Tongue (tissue), 2 donors: ENCODE measurements around the gene MEGF6. TPM values are rescaled to one million over a fixed set of nuclear protein-coding genes. Genes with fewer than 3 reads are reported as not detected.
A peak's percentile ranks its signal among the peaks of the same experiment; 100 is the strongest.
"Not testable (repeated sequence)": the region's sequence is repeated elsewhere in the genome, so short reads cannot be mapped to it uniquely, and the experiment has no call there.

ENCODE experiments used
- DNase-seq: peaks from one replicate; pipeline ENCODE4 v3.0.0-alpha.2; 2015
- total RNA-seq: library from RNA; depleted of rRNA; stranded (reverse); fragments of >200 nt; gene quantifications from one replicate; pipeline ENCODE4 v1.2.3, GENCODE V29; 2014

The MEGF6 gene
- total RNA-seq, 1 donor from 2014 or later, result 33.6 TPM

GRCh38 chr1:3590951-3591865 is 20.1 kb downstream of the MEGF6 start:
- no peak for DNase-seq

- DNase-seq, result no peak
Measured at GRCh38 chr1:3590139-3590763, 21.1 kb downstream of the MEGF6 start.

- DNase-seq, result no peak
Measured at GRCh38 chr1:3588395-3588794, 22.9 kb downstream of the MEGF6 start.

GRCh38 chr1:3586986-3587759 is 24.1 kb downstream of the MEGF6 start:
- peak; percentile 40 for DNase-seq

GRCh38 chr1:3585940-3586568 is 25.3 kb downstream of the MEGF6 start:
- DNase-seq, result no peak

- not testable (repeated sequence) for DNase-seq
Measured at GRCh38 chr1:3585353-3585868, 25.9 kb downstream of the MEGF6 start.

- DNase-seq, result no peak
Measured at GRCh38 chr1:3584915-3585314, 26.4 kb downstream of the MEGF6 start.

- DNase-seq, result not testable (repeated sequence)
Measured at GRCh38 chr1:3583751-3584150, 27.6 kb downstream of the MEGF6 start.

- DNase-seq, result no peak
Measured at GRCh38 chr1:3581296-3582036, 29.8 kb downstream of the MEGF6 start.

GRCh38 chr1:3580231-3580630 is 31.1 kb downstream of the MEGF6 start:
- no peak for DNase-seq

- DNase-seq, result no peak
Measured at GRCh38 chr1:3579626-3580025, 31.7 kb downstream of the MEGF6 start.

GRCh38 chr1:3578906-3579305 is 32.4 kb downstream of the MEGF6 start:
- no peak for DNase-seq

GRCh38 chr1:3578433-3578805 is 32.9 kb downstream of the MEGF6 start:
- DNase-seq, result no peak

GRCh38 chr1:3577711-3578432 is 33.4 kb downstream of the MEGF6 start:
- peak; percentile 60 for DNase-seq

GRCh38 chr1:3577300-3577699 is 34.0 kb downstream of the MEGF6 start:
- peak; percentile 94 for DNase-seq

- no peak for DNase-seq
Measured at GRCh38 chr1:3575993-3576392, 35.3 kb downstream of the MEGF6 start.

- DNase-seq, result not testable (repeated sequence)
Measured at GRCh38 chr1:3575515-3575914, 35.8 kb downstream of the MEGF6 start.

GRCh38 chr1:3573500-3573899 is 37.8 kb downstream of the MEGF6 start:
- no peak for DNase-seq

GRCh38 chr1:3572638-3573037 is 38.7 kb downstream of the MEGF6 start:
- not testable (repeated sequence) for DNase-seq

- DNase-seq, result no peak
Measured at GRCh38 chr1:3571263-3571662, 40.0 kb downstream of the MEGF6 start.
